Caco-2 (cell line): ENCODE data around the gene STK33. TPM values are rescaled to one million over a fixed set of nuclear protein-coding genes. Genes with fewer than 3 reads are reported as not detected.

Experiments
- BruUV-seq: library from RNA; stranded (reverse); fragments of 400-500 nt; replicated peaks from 2 replicates; lab custom pipeline; 2021; lab: Mats Ljungman, UMichigan
- CTCF ChIA-PET: fragments of 300-600 bp; sonication (Branson Sonifier 250); formaldehyde crosslinking; loops from one replicate; lab custom pipeline; 2022; ENCODE audit warnings: antibody characterized with exemption; lab: Charles Lee
- POLR2A ChIA-PET: fragments of 300-600 bp; sonication (Branson Sonifier 250); formaldehyde crosslinking; loops from one replicate; lab custom pipeline; 2022; ENCODE audit warnings: antibody characterized with exemption; lab: Charles Lee
- DNase-seq, 2 experiments: peaks; one replicate each; pipeline versions ENCODE4 v3.0.0 to v3.0.0-alpha.2; 2020 to 2022
- H3K27me3 ChIP-seq: replicated peaks from 2 replicates; pipeline ENCODE4 v1.6.0; 2011; ENCODE audit warnings: low read length; ENCODE audit not compliant: control insufficient read depth, insufficient read depth
- H3K36me3 ChIP-seq: 2 replicates; pipeline ENCODE4 v1.5.1; 2011; ENCODE audit warnings: low read length; ENCODE audit not compliant: control insufficient read depth, insufficient read depth
- H3K4me1 ChIP-seq: fragments of 250-450 bp; sonication (Bioruptor Pico); 2 replicates; pipeline ENCODE4 v1.5.1; 2020; ENCODE audit warnings: mild to moderate bottlenecking
- H3K4me3 ChIP-seq: 2 replicates; pipeline ENCODE4 v1.5.1; 2011; ENCODE audit warnings: low read depth, mild to moderate bottlenecking, control low read depth, low read length
- H3K9me3 ChIP-seq: fragments of 250-450 bp; sonication (Bioruptor Pico); 2 replicates; pipeline ENCODE4 v1.5.1; 2020; ENCODE audit warnings: mild to moderate bottlenecking, moderate library complexity
- H3K27ac Mint-ChIP-seq: one replicate; pipeline ENCODE4 v1.8.0; 2022; ENCODE audit warnings: mixed read lengths; ENCODE audit not compliant: unreplicated experiment
- H3K27me3 Mint-ChIP-seq: one replicate; pipeline ENCODE4 v1.8.0; 2022; ENCODE audit warnings: mixed read lengths; ENCODE audit not compliant: insufficient read depth, unreplicated experiment
- H3K36me3 Mint-ChIP-seq: one replicate; pipeline ENCODE4 v1.8.0; 2022; ENCODE audit warnings: mild to moderate bottlenecking, mixed read lengths; ENCODE audit not compliant: insufficient read depth, unreplicated experiment
- H3K4me1 Mint-ChIP-seq: one replicate; pipeline ENCODE4 v1.8.0; 2022; ENCODE audit warnings: low read depth, mixed read lengths; ENCODE audit not compliant: unreplicated experiment
- H3K4me3 Mint-ChIP-seq: one replicate; pipeline ENCODE4 v1.8.0; 2022; ENCODE audit warnings: mild to moderate bottlenecking, moderate library complexity, mixed read lengths; ENCODE audit not compliant: unreplicated experiment
- H3K9me3 Mint-ChIP-seq: one replicate; pipeline ENCODE4 v1.8.0; 2022; ENCODE audit warnings: mixed read lengths; ENCODE audit not compliant: unreplicated experiment
- intact Hi-C: fragments of 100-400 bp; cut with micrococcal nuclease; formaldehyde crosslinking; loops from one replicate; pipeline ENCODE4 v1.10.0; 2022; ENCODE audit not compliant: unreplicated experiment
- total RNA-seq: library from RNA; stranded (reverse); gene quantifications from 2 replicates; pipeline ENCODE4 v1.2.3, GENCODE V29; 2022
- TF ChIP-seq, protein P1 (sequence below), 2 experiments: fragments of 200-600 bp in 1 of 2; IDR thresholded peaks; 1 replicate in 1 of 2; 2 replicates in 1 of 2; pipeline versions ENCODE4 v1.5.1 to v1.8.0; 2011 to 2022; ENCODE audit warnings: antibody characterized with exemption in 1 of 2, control low read depth in 1 of 2, inconsistent platforms in 1 of 2, low read depth in 1 of 2, low read length in 1 of 2, mild to moderate bottlenecking in 1 of 2, moderate library complexity in 1 of 2; ENCODE audit not compliant: insufficient read depth in 1 of 2, severe bottlenecking in 1 of 2, unreplicated experiment in 1 of 2

STK33 gene
- total RNA-seq, 1 experiment from 2014 or later = 0.98 TPM

DNA sequence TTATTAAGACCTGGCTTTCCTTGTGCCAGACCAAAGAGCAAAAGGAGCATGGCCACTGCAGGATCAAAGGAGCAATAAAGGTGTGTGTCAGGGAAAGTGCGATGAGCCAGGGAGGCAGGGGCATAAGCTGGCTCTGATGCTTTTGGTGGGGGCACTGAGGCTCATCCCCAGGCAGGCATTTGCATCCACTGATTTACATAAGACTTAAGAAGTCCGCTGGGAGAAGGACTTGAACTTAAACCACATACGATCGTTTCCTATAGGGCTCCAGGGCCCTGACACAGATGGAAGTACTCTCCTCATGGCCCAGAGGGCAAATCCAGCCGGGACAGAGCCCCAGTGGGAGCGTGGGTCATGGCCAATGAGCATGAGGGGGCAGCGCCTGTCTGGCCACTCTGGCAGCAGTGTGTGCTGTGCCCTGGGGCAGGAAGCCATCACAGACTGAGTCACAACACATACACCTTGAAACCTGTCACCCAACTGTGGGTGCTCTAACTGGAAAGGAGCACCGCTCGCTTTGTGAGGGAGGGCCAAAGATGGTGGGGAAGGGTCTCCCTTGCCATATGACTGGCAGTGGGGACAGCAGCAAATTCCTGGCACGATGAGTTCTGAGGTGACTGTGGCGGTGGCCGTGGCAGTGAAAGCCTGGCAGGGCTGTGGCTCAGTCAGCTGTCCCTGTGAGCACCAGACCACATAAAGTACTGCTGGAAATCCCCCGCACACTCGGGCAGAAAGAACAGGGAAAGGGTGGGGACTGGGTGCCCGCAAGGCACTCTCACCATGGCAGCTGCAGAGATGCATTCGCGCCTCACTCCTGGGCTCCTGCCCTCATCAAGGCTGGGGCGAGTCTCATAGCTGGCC is 251.0 kb downstream of the STK33 start:
- Histone ChIP-seq H3K27me3 (no peaks in the 10 kb centered on the region), H3K36me3 (no peaks in the 10 kb centered on the region), H3K9me3 (no peaks in the 10 kb centered on the region), H3K4me1 (no peaks in the 10 kb centered on the region), H3K4me3 (no peak overlapping the region)
- no peaks in the 10 kb centered on the region for H3K36me3 Mint-ChIP-seq
- no peak overlapping the region for H3K4me3 Mint-ChIP-seq
- ChIA-PET POLR2A (no interaction called here), CTCF (interaction anchor here (0.6 to 0.7 kb wide), 2 partner anchors 126 to 250 kb away, joined by 3 read pairs; no protein-coding TSS in a partner anchor)
- H3K9me3 Mint-ChIP-seq = no peaks in the 10 kb centered on the region
- TF ChIP-seq, protein P1, sequence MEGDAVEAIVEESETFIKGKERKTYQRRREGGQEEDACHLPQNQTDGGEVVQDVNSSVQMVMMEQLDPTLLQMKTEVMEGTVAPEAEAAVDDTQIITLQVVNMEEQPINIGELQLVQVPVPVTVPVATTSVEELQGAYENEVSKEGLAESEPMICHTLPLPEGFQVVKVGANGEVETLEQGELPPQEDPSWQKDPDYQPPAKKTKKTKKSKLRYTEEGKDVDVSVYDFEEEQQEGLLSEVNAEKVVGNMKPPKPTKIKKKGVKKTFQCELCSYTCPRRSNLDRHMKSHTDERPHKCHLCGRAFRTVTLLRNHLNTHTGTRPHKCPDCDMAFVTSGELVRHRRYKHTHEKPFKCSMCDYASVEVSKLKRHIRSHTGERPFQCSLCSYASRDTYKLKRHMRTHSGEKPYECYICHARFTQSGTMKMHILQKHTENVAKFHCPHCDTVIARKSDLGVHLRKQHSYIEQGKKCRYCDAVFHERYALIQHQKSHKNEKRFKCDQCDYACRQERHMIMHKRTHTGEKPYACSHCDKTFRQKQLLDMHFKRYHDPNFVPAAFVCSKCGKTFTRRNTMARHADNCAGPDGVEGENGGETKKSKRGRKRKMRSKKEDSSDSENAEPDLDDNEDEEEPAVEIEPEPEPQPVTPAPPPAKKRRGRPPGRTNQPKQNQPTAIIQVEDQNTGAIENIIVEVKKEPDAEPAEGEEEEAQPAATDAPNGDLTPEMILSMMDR (IDR thresholded peaks at IDR 0.05; ENCODE audit: insufficient read depth in 1 of 2, low read depth in 1 of 2, low read length in 1 of 2, severe bottlenecking in 1 of 2, unreplicated experiment in 1 of 2) = no peak
- H3K27me3 Mint-ChIP-seq = peaks cover 7% of the 10 kb centered on the region
- no peak overlapping the region for H3K27ac Mint-ChIP-seq
- no peak for DNase-seq
- intact Hi-C loops = no loop called here
- BruUV-seq = no TSS peak
- H3K4me1 Mint-ChIP-seq = no peaks in the 10 kb centered on the region

DNA sequence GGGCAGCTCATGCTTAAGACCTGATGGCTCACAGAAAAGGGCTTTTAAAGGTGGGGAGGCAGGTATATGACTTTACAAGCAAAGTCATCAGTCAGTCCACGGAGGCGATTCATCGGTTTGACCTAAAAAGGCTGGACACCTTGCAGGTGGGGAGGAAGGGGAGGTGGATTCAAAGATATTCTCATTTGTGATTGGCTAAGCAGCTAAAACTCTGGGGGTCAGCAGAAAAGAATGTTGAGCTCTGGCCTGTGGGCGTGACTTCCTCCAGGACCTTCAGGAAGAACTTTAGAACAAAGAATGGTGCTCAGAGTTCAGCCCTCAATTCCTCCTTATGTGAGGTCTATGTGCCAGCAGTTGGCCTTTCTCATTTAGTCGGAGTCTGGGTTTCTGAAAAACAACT is 252.0 kb downstream of the STK33 start:
- H3K9me3 ChIP-seq = no peaks in the 10 kb centered on the region
- H3K4me3 ChIP-seq = no peak overlapping the region
- no peak for DNase-seq
- H3K27me3 Mint-ChIP-seq = peaks cover 7% of the 10 kb centered on the region
- TF ChIP-seq, protein P1 (IDR thresholded peaks at IDR 0.05; ENCODE audit: insufficient read depth in 1 of 2, low read depth in 1 of 2, low read length in 1 of 2, severe bottlenecking in 1 of 2, unreplicated experiment in 1 of 2) = no peak
- no peak overlapping the region for H3K27ac Mint-ChIP-seq
- BruUV-seq = no TSS peak
- no peak overlapping the region for H3K4me3 Mint-ChIP-seq
- no peaks in the 10 kb centered on the region for H3K36me3 Mint-ChIP-seq
- H3K4me1 ChIP-seq = no peaks in the 10 kb centered on the region
- H3K27me3 ChIP-seq = no peaks in the 10 kb centered on the region
- H3K36me3 ChIP-seq = no peaks in the 10 kb centered on the region
- no peaks in the 10 kb centered on the region for H3K4me1 Mint-ChIP-seq
- H3K9me3 Mint-ChIP-seq = no peaks in the 10 kb centered on the region
- intact Hi-C loops = no loop called here
- ChIA-PET POLR2A (no interaction called here), CTCF (no interaction called here)

Other genes starting within 250 kb of the STK33 start
- 18.4 and 21.1 TPM in 2 replicates for gene TRIM66, start 88.4 kb upstream of the STK33 start, total RNA-seq
- 1,008 and 1,047 TPM in 2 replicates for gene RPL27A, start 88.6 kb upstream of the STK33 start, total RNA-seq